ENCODE data around the gene SLCO3A1. TPM values are rescaled to one million over a fixed set of nuclear protein-coding genes. Genes with fewer than 3 reads are reported as not detected.

Gene SLCO3A1
- total RNA-seq, 3 donors from 2014 or later = 13.4 to 23.8 (median 14.3) TPM

DNA sequence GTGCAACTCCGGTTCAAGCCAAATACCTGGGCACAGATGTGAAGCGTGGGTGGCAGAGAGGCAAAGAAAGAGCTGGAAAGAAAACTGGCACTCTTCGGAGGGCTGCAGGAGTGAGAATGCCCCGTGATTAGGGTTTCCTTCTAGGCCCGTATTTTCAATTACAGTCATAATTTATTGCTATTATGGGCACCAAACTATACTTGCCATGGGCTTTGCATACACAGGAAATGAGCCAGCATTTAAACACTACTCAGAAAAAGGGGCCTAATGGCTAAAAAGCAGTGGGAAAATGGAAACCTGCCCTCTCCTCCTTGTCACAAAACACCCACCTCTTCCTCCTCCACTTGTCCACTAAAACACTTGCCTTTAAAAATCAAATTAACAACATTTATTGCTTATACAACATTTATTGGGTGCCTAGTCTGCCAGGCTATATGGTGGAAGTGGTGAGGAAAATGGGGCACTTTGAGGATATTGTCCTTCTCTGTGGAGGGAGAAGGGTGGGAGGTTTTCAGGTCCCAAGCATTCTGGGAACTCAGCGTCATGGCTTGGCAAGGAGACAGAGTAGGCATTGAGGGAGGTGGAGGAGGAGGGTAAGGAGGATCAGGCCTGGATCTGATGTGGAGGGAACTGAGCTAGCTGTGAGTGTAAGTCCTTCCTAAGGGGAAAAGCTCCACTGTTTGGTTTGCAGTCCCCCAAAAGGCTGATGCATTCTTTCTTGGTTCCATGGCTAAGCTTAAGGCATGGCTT lies 160.9 kb downstream of the SLCO3A1 start:
- no peaks in the 10 kb centered on the region for H3K9me3 ChIP-seq
- intact Hi-C loops (cut with DNase I, micrococcal nuclease) = no loop called here
- no peaks in the 10 kb centered on the region for H3K36me3 ChIP-seq (ENCODE audit: low read depth)
- DNase-seq (no peak), ATAC-seq (no peak)
- H3K4me1 ChIP-seq (ENCODE audit: low read depth) = no peaks in the 10 kb centered on the region
- TF ChIP-seq, protein P1, sequence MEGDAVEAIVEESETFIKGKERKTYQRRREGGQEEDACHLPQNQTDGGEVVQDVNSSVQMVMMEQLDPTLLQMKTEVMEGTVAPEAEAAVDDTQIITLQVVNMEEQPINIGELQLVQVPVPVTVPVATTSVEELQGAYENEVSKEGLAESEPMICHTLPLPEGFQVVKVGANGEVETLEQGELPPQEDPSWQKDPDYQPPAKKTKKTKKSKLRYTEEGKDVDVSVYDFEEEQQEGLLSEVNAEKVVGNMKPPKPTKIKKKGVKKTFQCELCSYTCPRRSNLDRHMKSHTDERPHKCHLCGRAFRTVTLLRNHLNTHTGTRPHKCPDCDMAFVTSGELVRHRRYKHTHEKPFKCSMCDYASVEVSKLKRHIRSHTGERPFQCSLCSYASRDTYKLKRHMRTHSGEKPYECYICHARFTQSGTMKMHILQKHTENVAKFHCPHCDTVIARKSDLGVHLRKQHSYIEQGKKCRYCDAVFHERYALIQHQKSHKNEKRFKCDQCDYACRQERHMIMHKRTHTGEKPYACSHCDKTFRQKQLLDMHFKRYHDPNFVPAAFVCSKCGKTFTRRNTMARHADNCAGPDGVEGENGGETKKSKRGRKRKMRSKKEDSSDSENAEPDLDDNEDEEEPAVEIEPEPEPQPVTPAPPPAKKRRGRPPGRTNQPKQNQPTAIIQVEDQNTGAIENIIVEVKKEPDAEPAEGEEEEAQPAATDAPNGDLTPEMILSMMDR (IDR thresholded peaks at IDR 0.05) = no peak
- H3K4me3 ChIP-seq = no peak overlapping the region

DNA sequence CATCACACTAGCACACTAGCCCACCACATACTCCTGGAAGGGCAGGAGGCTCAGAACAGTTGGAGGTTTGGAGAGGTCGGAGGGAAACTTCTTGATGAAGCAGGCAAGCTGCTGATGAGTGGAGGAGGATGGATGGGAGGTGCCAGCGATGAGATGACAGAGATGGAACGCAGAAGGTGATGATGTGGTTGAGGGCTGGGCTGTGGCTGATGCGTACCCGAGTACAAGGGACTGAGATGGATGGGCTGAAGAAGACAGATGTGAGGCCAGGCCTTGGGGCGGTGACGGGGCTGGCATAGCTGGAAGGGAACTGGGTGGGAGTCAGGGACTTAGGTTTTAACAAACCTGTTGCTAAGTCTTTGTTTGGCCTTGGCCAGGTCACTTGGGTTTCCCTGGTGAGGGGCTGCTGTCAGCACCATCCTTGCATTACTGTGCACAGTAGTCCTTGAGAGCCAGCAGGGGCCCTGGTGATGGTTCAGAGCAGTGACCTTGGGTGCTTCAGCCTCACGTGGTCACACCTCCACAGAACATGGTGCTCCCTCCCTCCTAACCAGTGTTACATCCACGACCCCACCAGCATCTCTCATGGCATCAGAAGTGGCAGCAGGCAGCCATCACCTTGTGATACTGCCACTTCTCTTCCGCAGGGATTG lies 164.5 kb downstream of the SLCO3A1 start:
- H3K9me3 ChIP-seq = no peaks in the 10 kb centered on the region
- no peaks in the 10 kb centered on the region for H3K36me3 ChIP-seq (ENCODE audit: low read depth)
- ATAC-seq (no peak), DNase-seq (no peak)
- H3K4me3 ChIP-seq = no peak overlapping the region
- H3K4me1 ChIP-seq (ENCODE audit: low read depth) = peaks cover 6% of the 10 kb centered on the region
- TF ChIP-seq, protein P1 (IDR thresholded peaks at IDR 0.05) = no peak
- intact Hi-C loops (cut with DNase I, micrococcal nuclease) = no loop called here

DNA sequence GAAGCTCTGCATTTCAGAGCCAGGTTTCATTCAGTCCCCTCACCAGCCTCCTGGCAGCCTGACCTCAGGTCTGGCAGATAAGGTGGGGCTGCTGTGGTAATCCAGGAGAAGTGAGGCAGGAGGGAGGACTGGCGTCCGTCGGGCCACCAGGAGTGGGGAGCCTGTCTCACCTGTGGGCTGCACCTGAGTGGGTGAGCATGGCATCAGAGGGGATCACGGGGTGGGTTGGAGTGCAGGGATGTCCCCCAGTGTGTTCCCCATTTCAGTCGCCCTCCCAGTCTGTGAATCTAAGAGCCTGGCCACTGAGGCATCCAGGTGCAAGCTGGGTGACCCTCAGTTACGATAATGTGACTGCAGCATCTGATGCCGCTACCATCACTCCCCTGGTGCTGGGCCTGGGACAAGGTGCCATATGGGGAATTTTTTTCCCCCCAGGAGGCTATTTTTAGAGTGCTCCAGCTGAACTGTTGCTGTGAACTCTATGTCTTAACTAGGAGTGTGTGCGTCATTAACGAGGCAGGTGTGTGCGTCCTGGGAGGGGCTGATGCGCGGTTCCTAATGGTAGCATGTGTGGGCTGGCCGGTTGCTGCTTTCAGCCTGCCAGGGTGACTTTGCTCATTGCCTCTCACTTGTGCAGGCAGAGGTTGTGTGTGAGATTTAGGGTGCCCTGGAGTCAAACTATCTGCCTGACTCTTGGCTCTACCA lies 165.2 kb downstream of the SLCO3A1 start:
- peak; percentile 36 for ATAC-seq
- Histone ChIP-seq H3K36me3 (ENCODE audit: low read depth) (no peaks in the 10 kb centered on the region), H3K9me3 (no peaks in the 10 kb centered on the region), H3K4me3 (no peak overlapping the region), H3K4me1 (ENCODE audit: low read depth) (peaks cover 6% of the 10 kb centered on the region)
- TF ChIP-seq, protein P1 (IDR thresholded peaks at IDR 0.05) = no peak
- DNase-seq = no peak
- intact Hi-C loops (cut with DNase I, micrococcal nuclease) = no loop called here

DNA sequence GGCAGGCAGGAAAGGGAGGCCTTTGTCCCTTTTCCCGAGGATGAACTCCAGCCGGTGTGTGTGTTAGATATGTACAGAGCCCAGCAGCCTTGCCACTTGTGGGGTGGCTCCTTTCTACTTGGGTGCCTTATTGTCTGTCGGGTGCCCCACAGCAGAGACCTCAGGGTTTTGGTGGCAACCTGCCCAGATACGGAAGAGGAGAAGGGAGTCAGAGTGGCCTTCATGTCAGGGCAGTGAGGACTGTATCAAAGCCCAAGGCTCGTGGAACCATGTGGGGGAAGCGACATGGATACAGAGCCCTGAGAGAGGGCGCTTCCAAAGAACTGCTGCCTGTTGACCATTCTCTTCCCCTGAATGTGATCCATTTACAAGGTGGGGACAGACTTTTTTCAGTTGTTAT lies 166.2 kb downstream of the SLCO3A1 start:
- DNase-seq (no peak), ATAC-seq (no peak)
- intact Hi-C loops (cut with DNase I, micrococcal nuclease) = no loop called here
- H3K36me3 ChIP-seq (ENCODE audit: low read depth) = no peaks in the 10 kb centered on the region
- no peak overlapping the region for H3K4me3 ChIP-seq
- TF ChIP-seq, protein P1 (IDR thresholded peaks at IDR 0.05) = no peak
- H3K9me3 ChIP-seq = no peaks in the 10 kb centered on the region
- H3K4me1 ChIP-seq (ENCODE audit: low read depth) = peaks cover 6% of the 10 kb centered on the region

DNA sequence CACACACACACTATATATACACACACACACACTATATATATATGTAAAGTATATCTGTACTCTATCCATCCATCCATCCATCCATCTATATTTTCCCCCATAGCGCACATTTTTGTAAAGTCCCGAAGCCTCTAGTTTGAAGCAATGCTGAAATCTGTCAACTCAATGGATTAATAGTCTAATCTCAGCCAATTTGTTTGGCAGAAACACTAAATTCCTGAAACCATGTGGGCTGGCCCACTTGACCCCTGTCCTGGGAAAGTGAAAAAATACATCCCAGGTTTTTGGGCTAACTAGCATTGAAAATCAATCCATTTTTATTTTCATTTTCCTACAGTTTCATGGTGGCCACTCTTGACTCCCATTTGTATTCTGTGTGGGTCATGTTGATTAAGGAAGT lies 166.7 kb downstream of the SLCO3A1 start:
- TF ChIP-seq, protein P1 (IDR thresholded peaks at IDR 0.05) = no peak
- DNase-seq = no peak
- ATAC-seq = no peak
- H3K36me3 ChIP-seq (ENCODE audit: low read depth) = no peaks in the 10 kb centered on the region
- intact Hi-C loops (cut with DNase I, micrococcal nuclease) = no loop called here
- no peak overlapping the region for H3K4me3 ChIP-seq
- peaks cover 6% of the 10 kb centered on the region for H3K4me1 ChIP-seq (ENCODE audit: low read depth)
- no peaks in the 10 kb centered on the region for H3K9me3 ChIP-seq

Measured in mucosa of descending colon (tissue), 3 donors.